AG09319 (cell line): ENCODE results near the gene ADAMTS18.

ENCODE experiments used
- DNase-seq: peaks from one replicate; pipeline ENCODE4 v3.0.0-alpha.2; 2010; ENCODE audit warnings: low read depth; ENCODE audit errors: extremely low read depth
- TF ChIP-seq, protein P1 (sequence below): IDR thresholded peaks from 2 replicates; pipeline ENCODE4 v1.5.1; 2011; ENCODE audit warnings: low read depth, mild to moderate bottlenecking, inconsistent platforms, low read length, moderate library complexity

ADAMTS18 gene

DNA sequence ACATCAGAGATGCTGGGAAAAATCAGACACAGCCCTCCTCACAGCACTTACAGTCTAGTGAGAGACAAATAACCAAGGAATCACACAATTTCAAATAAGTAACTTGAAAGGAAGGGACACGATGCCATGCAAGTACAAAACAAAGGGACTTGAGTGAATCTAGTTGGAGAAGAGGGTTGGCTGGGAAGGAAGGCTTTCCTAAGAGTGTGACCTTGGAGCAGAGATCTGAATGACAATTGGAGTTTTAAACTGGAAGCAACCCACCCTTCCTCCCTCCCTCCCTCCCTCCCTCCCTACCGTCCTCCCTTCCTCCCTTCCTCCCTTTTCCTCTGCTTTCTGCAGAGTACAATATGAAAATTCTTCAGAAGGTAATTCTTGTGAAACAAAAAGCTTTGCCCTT lies 31.1 kb downstream of the ADAMTS18 start:
- no peak for DNase-seq
- TF ChIP-seq, protein P1, sequence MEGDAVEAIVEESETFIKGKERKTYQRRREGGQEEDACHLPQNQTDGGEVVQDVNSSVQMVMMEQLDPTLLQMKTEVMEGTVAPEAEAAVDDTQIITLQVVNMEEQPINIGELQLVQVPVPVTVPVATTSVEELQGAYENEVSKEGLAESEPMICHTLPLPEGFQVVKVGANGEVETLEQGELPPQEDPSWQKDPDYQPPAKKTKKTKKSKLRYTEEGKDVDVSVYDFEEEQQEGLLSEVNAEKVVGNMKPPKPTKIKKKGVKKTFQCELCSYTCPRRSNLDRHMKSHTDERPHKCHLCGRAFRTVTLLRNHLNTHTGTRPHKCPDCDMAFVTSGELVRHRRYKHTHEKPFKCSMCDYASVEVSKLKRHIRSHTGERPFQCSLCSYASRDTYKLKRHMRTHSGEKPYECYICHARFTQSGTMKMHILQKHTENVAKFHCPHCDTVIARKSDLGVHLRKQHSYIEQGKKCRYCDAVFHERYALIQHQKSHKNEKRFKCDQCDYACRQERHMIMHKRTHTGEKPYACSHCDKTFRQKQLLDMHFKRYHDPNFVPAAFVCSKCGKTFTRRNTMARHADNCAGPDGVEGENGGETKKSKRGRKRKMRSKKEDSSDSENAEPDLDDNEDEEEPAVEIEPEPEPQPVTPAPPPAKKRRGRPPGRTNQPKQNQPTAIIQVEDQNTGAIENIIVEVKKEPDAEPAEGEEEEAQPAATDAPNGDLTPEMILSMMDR: no peak

DNA sequence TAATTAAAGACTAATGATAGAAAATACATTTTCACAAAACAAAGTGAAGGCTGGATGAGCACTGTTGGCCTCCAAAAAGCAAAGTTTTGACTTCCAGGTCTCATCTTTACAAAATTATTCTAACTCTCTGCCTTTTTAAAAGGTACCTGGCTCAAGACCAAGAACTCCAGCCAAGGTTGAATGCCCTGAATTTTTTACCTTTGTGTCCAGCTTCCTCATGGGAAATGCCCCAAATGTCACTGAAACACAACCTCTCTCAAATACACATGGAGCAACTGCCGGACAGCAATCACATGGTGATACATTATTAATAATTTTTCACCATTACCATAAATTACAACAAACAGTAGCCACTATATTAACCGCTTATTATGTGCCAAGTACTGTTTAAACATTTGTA lies 32.2 kb downstream of the ADAMTS18 start:
- TF ChIP-seq, protein P1: no peak

DNA sequence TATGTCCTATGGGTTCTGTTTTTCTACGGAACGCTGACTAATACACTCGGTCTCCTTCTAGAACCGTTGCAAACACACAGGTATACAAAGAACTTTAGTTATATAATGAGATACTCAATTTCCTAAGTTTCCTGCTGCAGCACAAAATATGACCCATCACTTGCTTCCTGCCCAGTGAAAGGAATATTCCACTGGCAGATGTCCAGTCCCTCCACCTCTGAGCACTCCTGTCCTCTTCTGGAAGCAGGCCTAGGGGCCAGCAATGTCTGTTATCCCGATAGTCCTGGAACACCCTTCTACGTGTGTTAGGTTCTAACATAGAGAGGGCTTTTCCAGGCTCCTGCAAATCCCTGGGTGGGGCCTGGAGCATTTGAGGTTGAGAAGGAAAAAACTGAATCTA lies 32.7 kb downstream of the ADAMTS18 start:
- DNase-seq: no peak
- TF ChIP-seq, protein P1: no peak

More for the DNA sequence above, 32.2 kb downstream of the ADAMTS18 start:
- DNase-seq: no peak

DNA sequence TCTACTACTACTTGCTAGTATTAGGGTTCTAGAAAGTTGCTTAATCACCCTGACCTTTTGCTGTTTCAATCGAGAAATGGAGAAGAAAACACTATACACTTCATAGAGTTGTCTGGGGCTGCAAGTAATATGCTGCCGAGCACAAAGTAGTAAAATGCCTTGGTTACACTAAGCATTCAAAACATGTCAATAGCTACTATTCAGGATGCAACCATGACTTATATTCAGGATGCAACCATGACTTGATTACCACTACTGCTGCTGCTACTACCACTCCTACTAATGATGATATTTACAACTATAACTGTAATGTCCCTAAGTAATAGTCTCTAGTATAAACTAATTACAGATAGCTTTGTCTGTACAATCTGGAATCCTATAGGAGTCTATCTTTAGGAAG lies 35.3 kb downstream of the ADAMTS18 start:
- no peak for DNase-seq
- TF ChIP-seq, protein P1: no peak

DNA sequence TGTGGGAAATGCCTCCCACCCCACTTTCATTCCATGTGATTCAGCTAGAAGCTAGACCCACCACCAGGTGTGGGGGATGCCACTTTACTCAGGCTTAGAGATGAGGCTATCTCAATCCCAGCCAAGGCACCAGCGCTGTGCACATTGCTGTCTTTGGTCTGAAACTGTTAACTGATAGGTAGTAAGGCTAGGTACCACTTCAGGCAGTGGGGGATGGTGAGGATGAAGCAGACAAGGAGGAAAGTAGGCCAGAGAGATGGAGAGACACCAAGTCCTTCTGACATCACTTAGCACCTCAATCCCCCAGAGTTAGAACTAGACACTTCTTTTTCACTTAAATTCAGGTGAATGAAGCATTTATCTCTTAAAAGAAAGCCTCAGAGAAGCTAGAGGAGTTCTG lies 35.8 kb downstream of the ADAMTS18 start:
- DNase-seq: no peak
- TF ChIP-seq, protein P1: no peak

DNA sequence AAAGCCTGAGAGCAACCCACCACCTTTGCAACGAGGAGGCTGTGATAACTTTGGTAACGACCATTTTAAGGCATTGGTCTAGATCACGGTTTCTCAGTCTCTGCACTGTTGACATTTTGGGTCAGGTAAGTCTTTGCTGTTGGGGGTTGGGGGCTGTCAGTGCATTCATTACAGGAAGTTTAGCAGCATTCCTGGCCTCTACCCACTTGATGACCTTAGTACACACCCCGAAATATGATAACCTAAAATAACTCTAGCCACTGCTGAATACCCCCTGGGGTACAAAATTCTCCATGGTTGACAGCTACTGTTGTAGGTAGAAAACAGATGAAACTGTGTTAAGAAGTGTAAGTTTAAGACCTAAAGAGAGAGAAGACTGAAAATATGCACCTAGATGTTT lies 36.3 kb downstream of the ADAMTS18 start:
- TF ChIP-seq, protein P1: no peak
- no peak for DNase-seq

DNA sequence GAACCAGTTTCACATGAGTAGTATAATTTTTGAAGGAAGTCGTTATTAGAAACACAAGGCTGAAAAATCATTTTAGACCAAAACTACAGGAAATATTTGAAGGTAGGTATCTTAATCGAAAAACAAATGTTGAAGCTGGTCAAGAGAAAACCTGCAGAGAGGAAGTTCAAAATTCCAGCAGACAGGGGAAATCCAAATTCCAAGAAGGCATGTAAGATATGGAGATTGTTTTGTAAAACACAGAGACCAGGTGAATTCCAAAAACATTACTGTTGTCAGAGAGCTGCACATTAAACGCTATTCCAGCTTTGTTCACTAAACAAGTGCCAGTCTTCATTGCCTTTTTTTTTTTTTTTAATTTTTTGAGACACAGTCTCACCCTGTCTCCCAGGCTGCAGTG lies 38.4 kb downstream of the ADAMTS18 start:
- DNase-seq: no peak
- TF ChIP-seq, protein P1: no peak
